ENCODE results near the gene NELL2.

GRCh38 chr12:44497044-44497443, 379.1 kb downstream of the NELL2 start:
- TF ChIP-seq EZH2phosphoT487 (IDR thresholded peaks at IDR 0.05; ENCODE audit: borderline replicate concordance, low read length) = no peak
- peak; percentile 29 for TF ChIP-seq CTCF (IDR thresholded peaks at IDR 0.05; ENCODE audit: low read depth, low read length, poor library complexity, severe bottlenecking)

Data from DOHH2 (cell line).